ENCODE data around the gene TSPAN10.

- TF ChIP-seq POLR2A (IDR thresholded peaks at IDR 0.05): no peak
- TF ChIP-seq, protein P1, sequence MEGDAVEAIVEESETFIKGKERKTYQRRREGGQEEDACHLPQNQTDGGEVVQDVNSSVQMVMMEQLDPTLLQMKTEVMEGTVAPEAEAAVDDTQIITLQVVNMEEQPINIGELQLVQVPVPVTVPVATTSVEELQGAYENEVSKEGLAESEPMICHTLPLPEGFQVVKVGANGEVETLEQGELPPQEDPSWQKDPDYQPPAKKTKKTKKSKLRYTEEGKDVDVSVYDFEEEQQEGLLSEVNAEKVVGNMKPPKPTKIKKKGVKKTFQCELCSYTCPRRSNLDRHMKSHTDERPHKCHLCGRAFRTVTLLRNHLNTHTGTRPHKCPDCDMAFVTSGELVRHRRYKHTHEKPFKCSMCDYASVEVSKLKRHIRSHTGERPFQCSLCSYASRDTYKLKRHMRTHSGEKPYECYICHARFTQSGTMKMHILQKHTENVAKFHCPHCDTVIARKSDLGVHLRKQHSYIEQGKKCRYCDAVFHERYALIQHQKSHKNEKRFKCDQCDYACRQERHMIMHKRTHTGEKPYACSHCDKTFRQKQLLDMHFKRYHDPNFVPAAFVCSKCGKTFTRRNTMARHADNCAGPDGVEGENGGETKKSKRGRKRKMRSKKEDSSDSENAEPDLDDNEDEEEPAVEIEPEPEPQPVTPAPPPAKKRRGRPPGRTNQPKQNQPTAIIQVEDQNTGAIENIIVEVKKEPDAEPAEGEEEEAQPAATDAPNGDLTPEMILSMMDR (IDR thresholded peaks at IDR 0.05): no peak
Measured at GRCh38 chr17:81644496-81644895, 7.5 kb downstream of the TSPAN10 start.
